ENCODE data around the gene DBR1.

Gene DBR1, protein sequence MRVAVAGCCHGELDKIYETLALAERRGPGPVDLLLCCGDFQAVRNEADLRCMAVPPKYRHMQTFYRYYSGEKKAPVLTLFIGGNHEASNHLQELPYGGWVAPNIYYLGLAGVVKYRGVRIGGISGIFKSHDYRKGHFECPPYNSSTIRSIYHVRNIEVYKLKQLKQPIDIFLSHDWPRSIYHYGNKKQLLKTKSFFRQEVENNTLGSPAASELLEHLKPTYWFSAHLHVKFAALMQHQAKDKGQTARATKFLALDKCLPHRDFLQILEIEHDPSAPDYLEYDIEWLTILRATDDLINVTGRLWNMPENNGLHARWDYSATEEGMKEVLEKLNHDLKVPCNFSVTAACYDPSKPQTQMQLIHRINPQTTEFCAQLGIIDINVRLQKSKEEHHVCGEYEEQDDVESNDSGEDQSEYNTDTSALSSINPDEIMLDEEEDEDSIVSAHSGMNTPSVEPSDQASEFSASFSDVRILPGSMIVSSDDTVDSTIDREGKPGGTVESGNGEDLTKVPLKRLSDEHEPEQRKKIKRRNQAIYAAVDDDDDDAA

DNA sequence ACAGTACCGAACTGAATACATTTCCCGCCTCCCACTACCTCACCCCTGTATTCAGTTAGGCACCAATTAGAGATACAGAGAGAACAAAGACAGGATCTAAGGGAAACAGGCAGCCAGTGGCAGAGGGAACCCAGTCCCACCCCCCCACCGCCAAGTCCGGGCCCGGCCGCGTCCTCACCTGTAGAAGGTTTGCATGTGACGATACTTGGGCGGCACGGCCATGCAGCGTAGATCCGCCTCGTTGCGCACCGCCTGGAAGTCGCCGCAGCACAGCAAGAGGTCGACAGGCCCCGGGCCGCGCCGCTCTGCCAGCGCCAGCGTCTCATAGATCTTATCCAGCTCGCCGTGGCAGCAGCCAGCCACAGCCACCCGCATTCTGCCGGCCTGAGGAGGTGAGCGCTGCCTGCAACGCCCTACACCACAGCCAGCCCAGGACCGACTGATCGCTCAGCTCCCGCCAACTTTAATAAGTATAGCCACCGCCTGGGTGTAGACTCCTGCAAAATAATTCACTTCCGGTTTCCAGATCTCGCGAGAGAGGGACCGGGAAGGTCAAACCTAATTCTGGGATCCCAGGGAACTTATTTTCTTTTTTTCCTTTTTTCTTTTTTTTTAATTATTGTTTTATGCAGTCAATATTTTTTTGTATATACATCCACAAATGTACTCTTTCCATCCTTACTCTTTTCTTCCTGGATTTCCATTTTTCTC is at the start of gene DBR1:
Gene DBR1 (minus strand): TSS at position 501 of the 711 bp plus-strand sequence. CDS start 126 bp downstream, at position 375.
- H3K4me3 ChIP-seq (ENCODE audit: low read length) = peak within 1 kb of the TSS; percentile 63
- TF ChIP-seq ZNF274 (IDR thresholded peaks at IDR 0.05; ENCODE audit: low read depth, low read length) = no peak

DNA sequence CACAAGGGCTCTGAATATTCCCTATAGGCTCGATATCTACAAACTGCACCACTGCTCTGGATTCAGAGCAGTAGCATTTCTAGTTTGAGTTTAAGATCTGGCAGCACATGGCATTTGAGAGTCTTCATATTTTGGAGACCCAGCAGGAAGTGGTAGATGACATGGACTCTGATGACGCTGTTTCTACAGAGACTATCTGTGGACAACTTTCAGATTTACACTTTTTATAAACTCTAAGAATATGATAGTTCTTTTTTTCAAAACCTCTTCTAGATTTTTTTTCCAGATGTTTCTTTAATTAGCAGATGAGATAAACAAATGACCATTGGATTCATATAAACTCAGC is 48.2 kb upstream of the DBR1 start:
- H3K4me3 ChIP-seq (ENCODE audit: low read length) = no peak overlapping the region
- no peak for TF ChIP-seq ZNF274 (IDR thresholded peaks at IDR 0.05; ENCODE audit: low read depth, low read length)

DNA sequence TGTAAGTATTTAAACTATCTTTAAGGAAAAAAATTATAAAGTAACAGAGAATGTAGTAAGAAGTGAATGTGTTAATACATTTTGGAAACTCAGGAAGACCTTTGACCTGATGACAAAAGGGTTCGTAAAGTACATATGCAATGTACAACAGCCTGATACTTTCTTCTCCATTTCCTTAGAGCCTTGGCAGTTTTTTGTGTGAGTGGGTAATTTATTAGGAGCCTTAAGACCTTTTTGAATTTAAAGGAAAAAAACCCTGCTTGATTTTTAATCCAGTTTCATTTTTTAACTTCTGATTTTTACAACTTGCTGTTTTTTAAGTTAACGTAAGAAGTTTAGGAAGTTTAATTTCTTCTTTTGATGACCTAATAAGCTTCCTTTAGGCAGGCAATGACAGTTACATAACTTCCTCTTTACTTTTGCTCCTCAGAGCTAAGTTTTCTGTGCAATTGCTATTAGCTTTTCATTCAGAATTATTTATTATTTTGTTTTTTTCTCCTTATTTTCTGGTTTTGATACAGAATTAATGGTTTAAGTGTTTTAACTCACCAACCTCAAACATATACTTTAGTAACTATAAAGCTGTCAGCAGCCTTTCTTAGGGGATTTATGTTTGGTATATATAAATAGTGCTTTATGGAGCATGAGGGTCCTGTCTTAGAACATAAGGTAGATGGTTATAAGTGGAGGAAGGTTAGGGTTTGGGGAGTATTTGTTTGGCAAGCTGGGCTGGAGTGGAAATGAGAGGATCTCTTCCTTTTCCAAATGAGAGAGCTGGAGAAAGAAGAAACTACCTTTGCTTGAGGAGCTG is 47.6 kb upstream of the DBR1 start:
- no peak overlapping the region for H3K4me3 ChIP-seq (ENCODE audit: low read length)
- no peak for TF ChIP-seq ZNF274 (IDR thresholded peaks at IDR 0.05; ENCODE audit: low read depth, low read length)

DNA sequence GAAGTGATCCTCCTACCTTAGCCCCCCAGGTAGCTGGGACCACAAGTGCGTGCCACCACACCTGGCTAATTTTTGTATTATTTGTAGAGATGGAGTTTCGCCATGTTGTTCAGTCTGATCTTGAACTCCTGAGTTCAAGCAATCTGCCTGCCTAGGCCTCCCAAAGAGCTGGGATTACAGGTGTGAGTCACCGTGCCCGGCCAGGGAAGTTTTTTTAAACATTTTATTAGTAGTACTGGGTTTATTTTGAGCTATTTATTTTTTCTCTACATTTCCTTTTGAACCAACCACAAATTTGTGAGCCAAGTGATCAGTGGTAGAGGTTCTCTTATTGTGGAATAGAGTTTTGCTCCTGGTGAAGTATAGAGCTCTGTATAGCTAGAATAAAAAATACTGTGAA is 46.1 kb upstream of the DBR1 start:
- TF ChIP-seq ZNF274 (IDR thresholded peaks at IDR 0.05; ENCODE audit: low read depth, low read length) = no peak
- H3K4me3 ChIP-seq (ENCODE audit: low read length) = no peak overlapping the region

DNA sequence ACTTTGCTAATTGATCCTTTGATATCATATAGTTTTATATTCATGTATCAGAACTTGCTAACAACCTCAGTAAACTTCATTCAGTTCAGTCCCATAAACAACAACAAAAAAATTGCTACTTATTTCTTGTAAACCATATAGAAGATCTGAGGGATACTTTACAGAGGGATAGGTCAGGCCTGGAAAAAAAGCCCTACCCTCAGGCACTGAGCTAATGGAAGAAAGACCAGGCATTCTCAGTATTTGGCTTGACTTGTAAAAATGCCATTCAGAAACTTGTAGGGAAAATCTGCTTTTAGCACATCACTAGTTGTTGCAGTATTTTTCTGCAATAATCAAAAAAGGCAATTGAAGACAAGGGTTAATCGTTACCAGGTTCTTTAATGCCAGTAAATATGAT is 45.5 kb upstream of the DBR1 start:
- TF ChIP-seq ZNF274 (IDR thresholded peaks at IDR 0.05; ENCODE audit: low read depth, low read length) = no peak
- no peak overlapping the region for H3K4me3 ChIP-seq (ENCODE audit: low read length)

DNA sequence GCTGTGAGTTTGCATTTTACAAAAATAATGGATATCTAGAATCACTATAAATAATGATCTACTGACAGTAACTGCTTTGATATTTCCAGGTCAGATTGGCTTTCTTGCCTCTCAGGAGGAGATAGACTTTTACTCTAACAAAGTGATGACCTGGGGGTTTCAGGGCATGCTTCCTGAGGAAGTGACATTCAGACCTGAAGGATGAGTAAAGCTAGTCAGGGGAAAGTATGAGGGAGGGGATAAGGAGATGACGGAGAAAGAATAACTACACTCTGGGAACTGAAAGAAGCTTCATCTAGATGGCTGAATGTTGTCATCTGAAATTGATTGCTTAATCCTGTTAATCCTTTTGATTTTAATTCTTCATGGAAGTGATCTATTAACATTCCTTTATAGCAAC is 44.5 kb upstream of the DBR1 start:
- H3K4me3 ChIP-seq (ENCODE audit: low read length) = no peak overlapping the region
- TF ChIP-seq ZNF274 (IDR thresholded peaks at IDR 0.05; ENCODE audit: low read depth, low read length) = no peak

DNA sequence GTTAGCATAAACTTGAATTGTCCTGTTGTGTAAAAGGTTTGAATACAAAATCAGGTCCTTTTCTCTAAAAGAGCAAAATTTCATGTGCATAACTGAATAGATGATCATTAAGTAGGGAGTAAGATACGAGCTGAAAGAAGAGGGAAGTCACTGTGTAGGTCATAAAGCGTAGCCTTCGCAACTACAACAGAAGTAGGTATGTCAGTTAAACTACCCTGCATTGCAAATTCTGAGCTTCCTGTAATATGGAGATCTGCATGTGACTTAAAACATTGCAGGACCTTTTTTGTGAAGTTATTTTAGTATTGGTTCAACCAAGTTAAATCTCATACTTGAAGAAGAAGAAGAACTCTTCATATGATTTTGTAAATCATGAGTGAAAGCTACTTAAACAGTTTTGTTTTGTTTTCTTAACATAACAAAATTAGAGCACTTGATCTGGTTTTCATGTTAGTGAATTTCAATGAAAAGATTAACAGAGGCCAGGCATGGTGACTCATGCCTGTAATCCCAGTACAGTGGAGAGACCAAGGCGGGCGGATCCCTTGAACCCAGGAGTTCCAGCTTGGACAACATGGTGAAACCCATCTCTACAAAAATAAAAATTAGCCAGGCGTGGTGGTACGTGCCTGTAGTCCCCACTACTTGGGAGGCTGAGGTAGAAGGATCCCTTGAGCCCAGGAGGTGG is 38.8 kb upstream of the DBR1 start:
- H3K4me3 ChIP-seq (ENCODE audit: low read length) = no peak overlapping the region
- no peak for TF ChIP-seq ZNF274 (IDR thresholded peaks at IDR 0.05; ENCODE audit: low read depth, low read length)

DNA sequence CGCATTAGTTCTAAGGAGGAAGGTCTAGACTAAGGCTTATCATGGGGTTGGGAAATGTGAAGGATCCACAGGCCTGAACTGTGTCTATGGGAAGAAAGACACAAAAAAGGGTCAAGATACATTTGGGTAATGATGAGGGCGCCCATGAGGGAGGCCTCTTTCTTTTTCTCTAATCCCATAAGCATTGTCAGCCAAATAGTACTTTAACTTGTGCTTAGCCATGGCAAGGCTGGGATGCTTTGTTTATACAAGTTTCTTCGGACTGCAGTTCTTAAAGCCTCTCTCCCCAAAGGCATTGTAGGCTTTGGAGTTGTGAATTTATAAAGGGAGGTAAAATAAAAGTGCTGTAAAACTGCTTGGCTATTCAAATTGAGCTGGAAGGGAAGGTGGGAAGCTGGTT is 35.8 kb upstream of the DBR1 start:
- no peak for TF ChIP-seq ZNF274 (IDR thresholded peaks at IDR 0.05; ENCODE audit: low read depth, low read length)
- no peak overlapping the region for H3K4me3 ChIP-seq (ENCODE audit: low read length)

DNA sequence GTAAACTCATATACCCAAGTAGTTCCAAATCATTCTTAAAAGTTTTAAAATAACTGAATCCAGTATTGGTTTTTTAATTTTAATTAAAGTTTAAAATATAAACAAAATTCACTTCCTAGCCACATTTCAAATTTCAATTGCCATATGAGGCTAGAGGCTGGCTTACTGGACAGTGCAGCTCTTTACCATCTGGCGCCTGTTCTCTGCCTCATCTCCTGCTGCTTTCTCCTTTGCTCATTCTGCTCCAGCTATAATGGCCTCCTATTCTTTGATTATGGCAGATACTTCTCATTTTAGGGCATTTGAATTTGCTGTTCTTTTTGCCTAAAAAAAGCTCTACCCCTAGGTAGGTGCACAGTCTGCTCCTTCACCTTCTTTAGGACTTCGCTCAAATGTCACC is 31.5 kb upstream of the DBR1 start:
- TF ChIP-seq ZNF274 (IDR thresholded peaks at IDR 0.05; ENCODE audit: low read depth, low read length) = no peak

DNA sequence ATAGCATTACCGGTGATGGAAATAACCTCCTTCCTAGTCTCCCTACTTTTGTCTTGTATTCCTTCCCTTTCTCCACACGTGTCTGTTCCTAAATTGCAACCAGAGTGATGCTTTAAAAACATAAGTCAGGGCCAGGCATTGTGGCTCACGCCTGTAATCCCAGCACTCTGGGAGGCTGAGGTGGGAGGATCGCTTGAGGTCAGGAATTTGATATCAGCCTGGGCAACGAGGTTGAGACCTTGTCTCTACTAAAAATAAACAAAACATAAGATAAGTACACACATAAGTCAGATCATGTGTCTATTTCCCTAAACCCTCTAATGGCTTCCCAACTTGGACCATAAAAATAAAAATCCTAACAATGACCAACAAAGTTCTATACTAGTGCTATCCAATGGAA is 30.8 kb upstream of the DBR1 start:
- no peak overlapping the region for H3K4me3 ChIP-seq (ENCODE audit: low read length)
- TF ChIP-seq ZNF274 (IDR thresholded peaks at IDR 0.05; ENCODE audit: low read depth, low read length) = no peak

More for the DNA sequence above, 31.5 kb upstream of the DBR1 start:
- no peak overlapping the region for H3K4me3 ChIP-seq (ENCODE audit: low read length)

DNA sequence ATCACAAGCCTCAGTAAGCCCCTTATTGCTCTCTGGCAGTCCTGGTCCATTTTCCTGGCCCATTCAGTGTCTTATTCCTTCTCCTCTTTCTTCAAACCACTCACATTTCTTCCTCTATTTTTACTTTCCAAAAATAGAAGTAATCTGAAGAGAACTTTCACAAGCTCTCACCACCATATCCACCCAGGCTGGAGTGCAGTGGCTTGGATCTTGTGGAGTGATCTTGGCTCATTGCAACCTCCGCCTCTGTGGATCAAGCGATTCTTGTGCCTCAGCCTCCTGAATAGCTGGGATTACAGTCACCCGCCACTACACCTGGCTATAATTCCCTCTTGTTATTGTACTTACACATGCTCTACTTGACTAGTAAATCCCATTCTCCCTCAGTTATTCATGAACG is 29.2 kb upstream of the DBR1 start:
- H3K4me3 ChIP-seq (ENCODE audit: low read length) = no peak overlapping the region
- TF ChIP-seq ZNF274 (IDR thresholded peaks at IDR 0.05; ENCODE audit: low read depth, low read length) = no peak

DNA sequence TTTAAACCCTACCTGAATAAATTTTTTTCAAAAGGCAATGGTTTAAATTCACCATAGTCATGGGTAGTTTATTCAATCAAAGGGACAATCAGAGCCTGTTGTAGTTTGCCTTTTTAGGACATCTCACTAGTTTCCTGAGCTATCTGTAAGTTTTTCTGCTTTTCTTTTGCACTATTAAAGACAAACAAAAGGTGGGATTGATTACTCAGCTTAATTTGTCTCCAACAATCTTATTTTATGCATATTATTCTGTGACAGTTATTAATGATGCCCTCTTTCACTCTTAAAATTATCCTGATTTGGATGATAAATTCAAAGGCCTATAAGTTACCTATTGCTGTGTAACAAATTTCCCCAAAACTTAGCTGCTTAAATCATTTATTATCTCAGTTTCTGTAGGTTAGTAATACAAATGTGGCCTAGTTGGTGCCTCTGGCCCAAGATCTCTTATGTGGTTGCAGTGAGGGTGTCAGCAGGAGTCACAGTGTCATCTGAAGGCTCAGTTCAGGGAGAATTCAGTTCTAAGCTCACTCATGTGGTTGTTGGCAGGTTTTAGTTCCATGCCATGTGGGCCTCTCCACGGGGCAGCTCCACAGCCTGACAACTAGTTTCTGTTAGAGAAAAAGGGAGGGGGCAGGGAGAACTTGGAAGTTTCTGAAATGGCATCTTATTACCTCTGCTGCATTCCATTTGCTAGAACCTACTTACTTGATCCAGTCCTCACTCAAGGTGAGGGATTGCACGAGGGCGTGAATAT is 28.4 kb upstream of the DBR1 start:
- no peak for TF ChIP-seq ZNF274 (IDR thresholded peaks at IDR 0.05; ENCODE audit: low read depth, low read length)

DNA sequence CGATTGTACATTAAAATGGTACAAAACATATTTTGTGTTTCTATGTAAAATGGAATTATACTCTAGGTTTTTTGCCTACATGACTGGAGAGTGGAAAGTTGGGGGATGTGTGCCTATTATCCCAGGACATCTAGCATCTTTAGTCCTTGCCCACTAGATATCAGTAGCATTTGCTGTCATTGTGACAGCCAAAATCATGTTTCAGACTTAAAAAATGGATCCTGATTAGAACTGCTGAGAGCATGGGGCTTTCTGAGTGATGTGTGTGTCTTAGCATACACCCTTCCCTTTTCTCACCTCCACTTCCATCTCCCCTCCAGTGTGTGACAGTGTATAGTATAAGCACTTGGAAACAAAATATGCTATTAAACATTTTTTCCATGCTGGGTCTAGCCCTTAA is 25.7 kb upstream of the DBR1 start:
- no peak overlapping the region for H3K4me3 ChIP-seq (ENCODE audit: low read length)
- TF ChIP-seq ZNF274 (IDR thresholded peaks at IDR 0.05; ENCODE audit: low read depth, low read length) = no peak

More for the DNA sequence above, 28.4 kb upstream of the DBR1 start:
- H3K4me3 ChIP-seq (ENCODE audit: low read length) = no peak overlapping the region
